ENCODE measurements around the gene DIP2C. TPM values are rescaled to one million over a fixed set of nuclear protein-coding genes. Genes with fewer than 3 reads are reported as not detected.

Gene DIP2C, protein sequence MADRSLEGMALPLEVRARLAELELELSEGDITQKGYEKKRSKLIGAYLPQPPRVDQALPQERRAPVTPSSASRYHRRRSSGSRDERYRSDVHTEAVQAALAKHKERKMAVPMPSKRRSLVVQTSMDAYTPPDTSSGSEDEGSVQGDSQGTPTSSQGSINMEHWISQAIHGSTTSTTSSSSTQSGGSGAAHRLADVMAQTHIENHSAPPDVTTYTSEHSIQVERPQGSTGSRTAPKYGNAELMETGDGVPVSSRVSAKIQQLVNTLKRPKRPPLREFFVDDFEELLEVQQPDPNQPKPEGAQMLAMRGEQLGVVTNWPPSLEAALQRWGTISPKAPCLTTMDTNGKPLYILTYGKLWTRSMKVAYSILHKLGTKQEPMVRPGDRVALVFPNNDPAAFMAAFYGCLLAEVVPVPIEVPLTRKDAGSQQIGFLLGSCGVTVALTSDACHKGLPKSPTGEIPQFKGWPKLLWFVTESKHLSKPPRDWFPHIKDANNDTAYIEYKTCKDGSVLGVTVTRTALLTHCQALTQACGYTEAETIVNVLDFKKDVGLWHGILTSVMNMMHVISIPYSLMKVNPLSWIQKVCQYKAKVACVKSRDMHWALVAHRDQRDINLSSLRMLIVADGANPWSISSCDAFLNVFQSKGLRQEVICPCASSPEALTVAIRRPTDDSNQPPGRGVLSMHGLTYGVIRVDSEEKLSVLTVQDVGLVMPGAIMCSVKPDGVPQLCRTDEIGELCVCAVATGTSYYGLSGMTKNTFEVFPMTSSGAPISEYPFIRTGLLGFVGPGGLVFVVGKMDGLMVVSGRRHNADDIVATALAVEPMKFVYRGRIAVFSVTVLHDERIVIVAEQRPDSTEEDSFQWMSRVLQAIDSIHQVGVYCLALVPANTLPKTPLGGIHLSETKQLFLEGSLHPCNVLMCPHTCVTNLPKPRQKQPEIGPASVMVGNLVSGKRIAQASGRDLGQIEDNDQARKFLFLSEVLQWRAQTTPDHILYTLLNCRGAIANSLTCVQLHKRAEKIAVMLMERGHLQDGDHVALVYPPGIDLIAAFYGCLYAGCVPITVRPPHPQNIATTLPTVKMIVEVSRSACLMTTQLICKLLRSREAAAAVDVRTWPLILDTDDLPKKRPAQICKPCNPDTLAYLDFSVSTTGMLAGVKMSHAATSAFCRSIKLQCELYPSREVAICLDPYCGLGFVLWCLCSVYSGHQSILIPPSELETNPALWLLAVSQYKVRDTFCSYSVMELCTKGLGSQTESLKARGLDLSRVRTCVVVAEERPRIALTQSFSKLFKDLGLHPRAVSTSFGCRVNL (N-terminal part only)
- polyA plus RNA-seq (ENCODE audit: insufficient read length in 4 of 4) = 10 to 100 TPM; 18.8 to 22.7 (median 20.9) TPM

DNA sequence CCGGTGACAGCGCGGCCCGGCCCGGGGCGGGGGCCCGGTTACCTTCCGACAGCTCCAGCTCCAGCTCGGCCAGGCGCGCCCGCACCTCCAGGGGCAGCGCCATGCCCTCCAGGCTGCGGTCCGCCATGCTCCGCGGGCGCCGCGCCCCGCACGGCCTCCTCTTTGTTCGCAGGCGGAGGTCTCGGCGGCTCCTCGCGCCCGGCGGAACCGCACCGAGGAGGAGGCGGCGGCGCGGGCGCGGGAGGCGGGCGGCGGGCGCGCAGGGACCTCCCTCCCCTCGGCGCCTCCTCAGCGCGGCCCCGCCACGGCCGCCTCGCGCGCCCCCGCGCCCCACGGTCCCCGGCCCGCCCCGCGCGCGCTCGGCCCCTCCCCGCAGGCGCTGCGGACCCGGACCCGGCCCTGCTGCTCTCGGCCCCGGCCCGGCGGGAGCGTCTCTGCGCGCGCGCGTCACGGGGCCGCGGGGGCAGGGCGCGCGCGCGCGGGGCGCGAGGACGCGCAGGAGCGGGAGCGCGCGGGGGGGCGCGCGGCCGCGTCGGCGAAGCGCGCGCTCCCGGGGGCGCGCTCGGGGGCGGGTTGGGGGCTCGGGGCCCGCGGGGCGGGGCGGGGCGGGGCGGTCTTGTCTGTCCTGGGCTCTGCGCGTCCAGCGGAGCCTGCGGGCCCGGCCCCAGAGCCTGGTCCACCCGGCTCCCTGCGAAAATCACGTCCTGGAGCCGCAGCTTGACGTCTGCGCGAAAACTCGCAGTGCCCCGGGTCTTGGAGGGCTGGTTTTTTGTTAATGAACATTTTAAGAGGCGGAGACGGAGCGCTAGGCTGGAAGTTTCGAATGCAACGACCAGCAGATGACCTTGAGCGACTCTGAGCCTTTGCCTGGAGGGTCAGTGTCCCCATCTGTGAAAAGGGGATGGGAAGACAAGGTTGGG, at the start of gene DIP2C:
TSS of gene DIP2C (minus strand) at position 217 of the 920 bp plus-strand sequence. CDS start at position 127, 90 bp downstream.
- DNase-seq (ENCODE audit: low read depth in 4 of 4, low spot score in 3 of 4) = peak in 1 of 4 donors; percentile 70

DNA sequence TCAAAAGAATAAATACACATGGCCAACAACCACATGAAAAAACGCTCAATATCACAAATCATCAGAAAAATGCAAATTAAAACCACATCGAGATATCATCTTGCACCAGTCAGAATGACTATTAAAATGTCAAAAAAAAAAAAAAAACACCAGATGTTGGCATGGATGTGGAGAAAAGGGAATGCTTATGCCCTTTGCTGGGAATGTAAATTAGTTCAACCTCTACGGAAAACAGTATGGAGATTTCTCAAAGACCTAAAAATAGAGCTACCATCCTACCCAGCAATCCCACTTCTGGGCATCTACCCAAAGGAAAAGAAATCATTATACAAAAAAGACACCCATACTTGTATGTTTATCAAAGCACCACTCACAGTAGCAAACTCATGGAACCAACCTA, 45.0 kb upstream of the DIP2C start:
- no peak for DNase-seq (ENCODE audit: low read depth in 4 of 4, low spot score in 3 of 4)

DNA sequence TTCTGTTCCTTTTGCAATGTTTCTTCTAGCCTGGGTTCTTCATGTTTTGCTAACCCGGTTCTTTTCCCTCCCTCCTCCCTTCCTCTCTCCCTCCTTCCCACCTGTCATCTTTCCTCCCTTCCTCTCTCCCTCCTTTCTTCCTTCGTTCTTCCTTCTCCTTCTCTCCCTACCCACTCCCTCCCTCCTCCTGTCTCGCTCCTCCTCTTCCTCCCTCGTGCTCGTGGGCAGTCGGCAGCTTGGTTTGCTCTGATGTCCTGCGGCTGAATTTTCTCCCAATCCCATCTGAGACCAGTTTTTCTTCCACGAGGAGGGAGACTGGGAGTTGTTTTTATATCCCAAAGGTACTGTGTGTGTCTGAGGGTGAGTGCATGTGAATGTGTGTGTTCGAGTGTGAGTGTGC, 43.6 kb upstream of the DIP2C start:
- no peak for DNase-seq (ENCODE audit: low read depth in 4 of 4, low spot score in 3 of 4)

- DNase-seq (ENCODE audit: low read depth in 4 of 4, low spot score in 3 of 4) = no peak
Measured at GRCh38 chr10:729213-729612, 39.7 kb upstream of the DIP2C start.

DNA sequence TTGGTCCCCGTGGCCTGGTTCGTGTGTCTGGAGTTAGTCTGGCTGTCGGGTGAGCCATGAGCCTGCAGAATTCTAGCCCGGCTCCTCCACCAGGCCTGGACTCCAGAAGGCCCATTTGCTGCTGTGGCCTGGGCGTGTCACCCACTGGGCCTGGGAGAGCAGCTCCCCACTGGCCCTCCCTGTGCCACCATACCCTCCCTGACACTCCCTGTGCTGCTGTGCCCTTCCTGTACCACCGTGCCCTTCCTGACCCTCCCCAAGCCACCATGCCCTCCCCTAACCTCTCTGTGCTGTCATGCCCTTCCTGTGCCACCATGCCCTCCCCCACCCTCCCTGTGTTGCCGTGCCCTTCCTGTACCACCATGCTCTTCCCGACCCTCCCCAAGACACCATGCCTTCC, 39.1 kb upstream of the DIP2C start:
- no peak for DNase-seq (ENCODE audit: low read depth in 4 of 4, low spot score in 3 of 4)

GRCh38 chr10:727162-727790, 37.8 kb upstream of the DIP2C start:
- DNase-seq (ENCODE audit: low read depth in 4 of 4, low spot score in 3 of 4) = no peak

GRCh38 chr10:725786-726185, 36.3 kb upstream of the DIP2C start:
- no peak for DNase-seq (ENCODE audit: low read depth in 4 of 4, low spot score in 3 of 4)

DNA sequence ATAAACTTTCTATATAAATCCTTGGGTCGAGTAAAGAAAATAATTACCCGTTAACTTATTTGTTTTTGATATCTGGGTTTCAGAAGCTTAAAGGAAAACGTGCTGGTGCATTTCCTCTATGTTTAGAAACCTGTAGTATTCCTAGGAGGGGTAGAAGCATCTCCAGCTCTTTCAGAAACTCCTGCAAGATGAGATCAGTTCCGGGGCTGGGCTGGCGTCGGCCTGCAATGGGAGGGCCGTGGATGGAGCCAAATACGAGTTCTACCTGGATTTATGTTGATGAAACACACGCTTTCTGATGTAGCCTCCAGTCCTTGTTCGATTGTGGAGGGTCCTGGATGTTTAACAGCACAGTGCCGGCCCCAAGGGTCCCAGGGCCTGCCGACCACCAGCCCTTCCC, 35.8 kb upstream of the DIP2C start:
- no peak for DNase-seq (ENCODE audit: low read depth in 4 of 4, low spot score in 3 of 4)

- DNase-seq (ENCODE audit: low read depth in 4 of 4, low spot score in 3 of 4) = no peak
Measured at GRCh38 chr10:723973-724372, 34.5 kb upstream of the DIP2C start.

DNA sequence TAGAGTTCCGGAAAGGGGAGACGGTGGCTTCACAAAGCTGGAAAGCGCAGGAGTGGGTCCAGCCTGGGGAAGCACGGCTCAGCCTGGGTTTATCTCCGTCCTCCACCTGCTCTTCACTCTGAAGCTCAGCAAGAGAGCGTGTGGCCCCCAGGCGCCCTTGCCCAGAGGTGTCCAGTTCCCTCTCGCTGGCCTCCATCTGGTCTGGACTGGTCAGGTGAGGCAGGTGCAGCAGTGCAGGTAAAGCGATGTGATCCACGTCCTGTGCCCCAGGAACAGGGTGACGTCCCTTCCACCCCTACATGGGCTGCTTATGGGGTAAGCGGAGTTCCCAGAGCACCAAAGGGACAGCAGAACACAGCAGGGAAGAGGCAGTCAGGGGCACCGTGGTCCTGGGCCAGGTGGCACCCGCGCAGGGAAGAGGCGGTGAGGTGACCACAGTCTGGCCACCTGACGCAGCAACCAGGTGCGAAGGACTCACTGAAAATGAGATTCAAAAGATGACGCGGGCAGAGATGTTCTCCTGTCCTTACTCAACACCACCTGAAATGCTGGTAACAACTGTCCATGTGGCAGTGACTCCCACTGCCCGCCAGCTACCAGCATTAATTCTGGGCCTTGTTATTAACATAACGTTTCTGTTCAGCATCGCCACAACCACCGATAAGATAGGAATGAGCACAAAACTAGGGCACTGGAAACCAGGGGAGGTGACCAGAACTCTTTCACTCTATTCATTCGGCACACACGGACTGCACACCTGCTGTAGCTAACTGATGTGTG, 33.0 kb upstream of the DIP2C start:
- no peak for DNase-seq (ENCODE audit: low read depth in 4 of 4, low spot score in 3 of 4)

GRCh38 chr10:718143-718700, 28.8 kb upstream of the DIP2C start:
- DNase-seq (ENCODE audit: low read depth in 4 of 4, low spot score in 3 of 4) = no peak

- DNase-seq (ENCODE audit: low read depth in 4 of 4, low spot score in 3 of 4) = no peak
Measured at GRCh38 chr10:717458-717857, 28.0 kb upstream of the DIP2C start.

GRCh38 chr10:716821-717220, 27.4 kb upstream of the DIP2C start:
- DNase-seq (ENCODE audit: low read depth in 4 of 4, low spot score in 3 of 4) = no peak

DNA sequence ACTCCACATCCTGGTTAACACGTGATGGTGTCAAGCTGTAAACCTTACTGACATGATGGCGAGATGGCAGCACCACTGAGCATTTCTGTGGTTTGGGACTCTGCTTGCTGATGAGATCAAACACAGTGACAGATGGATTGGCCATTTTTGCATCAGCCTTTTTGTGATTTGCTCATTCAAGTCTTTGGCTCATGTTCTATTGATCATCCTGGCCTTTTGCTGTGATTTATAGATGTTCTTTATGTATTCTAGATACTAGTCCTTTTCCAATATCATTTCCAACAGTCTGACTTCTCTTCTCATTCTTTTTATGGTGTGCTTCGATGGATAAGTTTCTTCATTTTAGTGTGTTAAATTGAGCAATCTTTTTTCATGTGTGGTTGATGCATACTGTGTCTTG, 24.7 kb upstream of the DIP2C start:
- DNase-seq (ENCODE audit: low read depth in 4 of 4, low spot score in 3 of 4) = no peak

GRCh38 chr10:712575-712974, 23.1 kb upstream of the DIP2C start:
- no peak for DNase-seq (ENCODE audit: low read depth in 4 of 4, low spot score in 3 of 4)

- DNase-seq (ENCODE audit: low read depth in 4 of 4, low spot score in 3 of 4) = no peak
Measured at GRCh38 chr10:712089-712488, 22.6 kb upstream of the DIP2C start.

GRCh38 chr10:707861-708260, 18.4 kb upstream of the DIP2C start:
- DNase-seq (ENCODE audit: low read depth in 4 of 4, low spot score in 3 of 4) = no peak

GRCh38 chr10:707456-707855, 18.0 kb upstream of the DIP2C start:
- DNase-seq (ENCODE audit: low read depth in 4 of 4, low spot score in 3 of 4) = no peak
